ENCODE results near the gene ADAM21.
"Not testable (repeated sequence)": the region's sequence is repeated elsewhere in the genome, so short reads cannot be mapped to it uniquely, and the experiment has no call there.

ADAM21 gene

DNA sequence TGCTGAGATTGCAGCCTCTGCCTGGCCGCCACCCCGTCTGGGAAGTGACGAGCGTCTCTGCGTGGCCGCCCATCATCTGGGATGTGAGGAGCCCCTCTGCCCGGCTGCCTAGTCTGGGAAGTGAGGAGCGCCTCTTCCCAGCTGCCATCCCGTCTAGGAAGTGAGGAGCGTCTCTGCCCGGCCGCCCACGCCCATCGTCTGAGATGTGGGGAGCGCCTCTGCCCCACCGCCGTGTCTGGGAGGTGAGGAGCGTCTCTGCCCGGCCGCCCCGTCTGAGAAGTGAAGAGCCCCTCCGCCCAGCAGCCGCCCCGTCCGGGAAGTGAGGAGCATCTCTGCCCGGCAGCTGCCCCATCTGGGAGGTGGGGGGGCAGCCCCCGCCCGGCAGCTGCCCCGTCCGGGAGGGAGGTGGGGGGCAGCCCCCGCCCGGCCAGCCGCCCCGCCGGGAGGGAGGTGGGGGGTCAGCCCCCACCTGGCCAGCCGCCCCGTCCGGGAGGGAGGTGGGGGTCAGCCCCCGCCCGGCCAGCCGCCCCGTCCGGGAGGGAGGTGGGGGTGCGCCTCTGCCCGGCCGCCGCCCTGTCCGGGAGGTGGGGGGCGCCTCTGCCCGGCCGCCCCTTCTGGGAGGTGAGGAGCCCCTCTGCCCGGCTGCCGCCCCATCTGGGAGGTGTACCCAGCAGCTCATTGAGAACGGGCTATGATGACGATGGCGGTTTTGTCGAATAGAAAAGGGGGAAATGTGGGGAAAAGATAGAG lies 25.6 kb downstream of the ADAM21 start:
- DNase-seq (ENCODE audit: low spot score): not testable (repeated sequence)

DNA sequence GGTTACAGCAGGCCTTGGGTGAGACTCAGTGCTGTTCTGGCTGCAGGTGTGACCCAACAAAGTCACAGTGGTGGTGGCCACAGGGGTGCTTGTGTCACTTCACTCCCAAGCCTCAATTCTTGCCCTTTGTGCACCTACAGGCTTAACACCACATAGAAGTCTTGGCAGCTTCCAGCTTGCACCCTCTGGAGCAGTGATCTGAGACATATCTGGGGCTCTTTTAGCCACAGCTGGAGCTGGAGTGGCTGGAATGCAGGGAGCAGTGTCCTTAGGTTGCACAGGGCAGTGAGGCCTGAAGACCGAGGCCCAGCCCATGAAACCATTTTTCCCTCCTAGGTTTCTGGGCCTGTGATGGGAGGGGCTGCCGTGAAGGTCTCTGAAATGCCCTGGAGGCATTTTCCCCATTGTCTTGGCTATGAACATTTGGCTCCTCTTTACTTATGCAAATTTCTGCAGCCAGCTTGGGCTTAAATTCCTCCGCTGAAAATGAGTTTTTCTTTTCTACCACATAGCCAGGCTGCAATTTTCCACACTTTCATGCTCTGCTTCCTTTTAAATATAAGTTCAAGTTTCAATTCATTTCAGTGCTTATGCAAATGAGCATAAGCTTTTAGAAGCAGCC lies 37.7 kb downstream of the ADAM21 start:
- no peak for DNase-seq (ENCODE audit: low spot score)

DNA sequence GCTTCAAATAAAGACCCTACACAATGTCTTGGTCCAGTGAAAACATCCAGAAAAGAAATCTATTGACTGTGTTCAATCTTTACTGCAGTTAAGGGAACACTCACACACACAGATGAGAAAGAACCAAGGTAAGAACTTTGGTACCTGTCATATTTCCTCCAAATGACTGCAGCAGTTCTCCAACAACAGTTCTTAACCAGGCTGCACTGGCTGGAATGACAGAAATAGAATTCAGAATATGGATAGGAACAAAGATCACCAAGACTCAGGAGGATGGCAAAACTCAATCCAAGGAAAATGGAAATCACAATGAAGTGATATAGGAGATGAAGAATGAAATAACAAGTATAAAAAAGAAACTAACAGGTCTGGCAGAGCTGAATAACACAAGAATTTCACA lies 46.2 kb downstream of the ADAM21 start:
- no peak for DNase-seq (ENCODE audit: low spot score)

All from hematopoietic multipotent progenitor cell treated with erythropoietin and hydrocortisone succinate and interleukin-3 and kit ligand, for 15 days (in vitro differentiated cells).